Erythroblast (primary cell): ENCODE results near the gene RASSF3.

Source experiments
- DNase-seq, 2 experiments: peaks; one replicate each; lab custom pipeline; 2025; lab: John Stamatoyannopoulos, UW
- GATA1 ChIP-seq: IDR thresholded peaks from 2 replicates; pipeline ENCODE4 v1.6.1; 2011; ENCODE audit warnings: low read depth, mild to moderate bottlenecking, control low read depth, low read length, moderate library complexity
- POLR2A ChIP-seq: IDR thresholded peaks from 2 replicates; pipeline ENCODE4 v1.6.1; 2011; ENCODE audit warnings: mild to moderate bottlenecking, low read length

Gene RASSF3

GRCh38 chr12:64658892-64659481 is 48.7 kb downstream of the RASSF3 start:
- TF ChIP-seq GATA1 = no peak
- TF ChIP-seq POLR2A = no peak
- no peak for DNase-seq

DNA sequence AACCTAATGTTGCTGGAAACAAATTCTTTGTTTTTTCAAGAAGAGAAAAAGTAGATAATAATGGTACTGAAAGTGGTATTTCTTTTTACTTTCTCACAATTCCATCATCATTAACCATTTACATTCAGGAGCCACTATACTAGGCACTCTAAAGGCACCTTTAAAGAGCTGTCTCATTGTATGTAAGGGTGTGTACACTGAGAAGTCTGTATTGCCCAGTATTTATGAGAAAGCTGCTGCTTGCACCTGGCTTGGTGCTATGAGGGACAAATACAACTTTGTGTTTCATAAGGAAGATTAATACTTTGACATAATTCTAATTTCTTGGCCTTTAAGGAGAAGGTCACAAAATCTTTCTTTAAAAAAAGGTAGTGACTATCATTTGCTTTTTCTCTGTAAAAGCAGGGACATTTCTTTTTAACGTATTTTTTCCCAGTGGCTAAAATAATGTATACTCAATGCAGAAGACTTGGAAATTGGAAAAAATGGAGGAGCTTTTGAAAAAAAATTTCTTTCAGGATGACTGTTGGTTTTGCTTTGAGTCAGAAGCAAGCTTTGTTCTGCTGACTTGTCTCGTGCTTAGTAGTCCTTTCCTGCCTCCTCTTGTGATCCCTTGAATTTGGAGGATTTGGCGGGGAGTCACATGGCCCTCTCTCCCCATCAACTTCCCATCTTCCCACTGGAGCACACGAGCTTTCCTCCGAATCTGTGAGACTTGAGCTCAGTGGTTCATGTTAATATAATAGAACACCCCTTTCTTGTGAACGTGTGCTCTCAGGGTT is 50.1 kb downstream of the RASSF3 start:
- no peak for DNase-seq
- TF ChIP-seq POLR2A (no peak), GATA1 (no peak)

DNA sequence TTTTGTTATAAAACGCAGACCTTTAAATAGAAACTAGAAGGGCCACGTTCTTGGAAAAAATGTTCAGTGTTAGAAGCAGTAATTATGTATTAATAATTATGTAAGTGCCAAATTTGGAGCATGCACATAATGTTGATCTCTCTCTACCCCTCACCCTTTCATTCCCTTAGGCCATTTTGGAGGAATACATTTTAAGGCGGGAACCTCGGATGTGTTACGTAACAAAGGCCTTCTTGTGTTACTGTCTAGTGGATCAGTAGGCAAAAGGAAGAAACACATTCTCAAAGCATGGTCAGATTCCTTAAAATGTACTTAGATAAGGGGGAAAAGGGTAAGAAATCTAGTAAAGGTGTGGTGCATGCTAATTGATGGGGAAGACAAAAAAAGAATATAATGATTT is 52.7 kb downstream of the RASSF3 start:
- no peak for TF ChIP-seq POLR2A
- TF ChIP-seq GATA1 = no peak
- no peak for DNase-seq

DNA sequence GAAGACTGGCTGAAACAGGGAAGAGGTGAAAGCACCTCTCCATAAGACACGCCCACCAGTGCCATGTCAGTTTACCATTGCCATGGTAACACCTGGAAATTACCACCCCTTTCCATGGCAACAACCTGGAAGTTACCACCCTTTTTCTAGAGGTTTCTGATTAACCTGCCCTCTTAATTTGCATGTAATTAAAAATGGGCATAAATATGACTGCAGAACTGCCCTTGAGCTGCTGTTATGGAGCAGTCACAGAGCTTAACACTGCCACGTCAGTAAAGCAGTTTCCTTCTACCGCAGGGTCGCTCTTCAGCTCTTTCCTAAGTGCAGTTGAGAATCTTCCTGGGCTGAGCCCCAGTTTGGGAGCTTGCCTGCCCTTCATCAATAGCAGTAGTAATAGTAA is 55.2 kb downstream of the RASSF3 start:
- no peak for DNase-seq
- TF ChIP-seq GATA1 = no peak

DNA sequence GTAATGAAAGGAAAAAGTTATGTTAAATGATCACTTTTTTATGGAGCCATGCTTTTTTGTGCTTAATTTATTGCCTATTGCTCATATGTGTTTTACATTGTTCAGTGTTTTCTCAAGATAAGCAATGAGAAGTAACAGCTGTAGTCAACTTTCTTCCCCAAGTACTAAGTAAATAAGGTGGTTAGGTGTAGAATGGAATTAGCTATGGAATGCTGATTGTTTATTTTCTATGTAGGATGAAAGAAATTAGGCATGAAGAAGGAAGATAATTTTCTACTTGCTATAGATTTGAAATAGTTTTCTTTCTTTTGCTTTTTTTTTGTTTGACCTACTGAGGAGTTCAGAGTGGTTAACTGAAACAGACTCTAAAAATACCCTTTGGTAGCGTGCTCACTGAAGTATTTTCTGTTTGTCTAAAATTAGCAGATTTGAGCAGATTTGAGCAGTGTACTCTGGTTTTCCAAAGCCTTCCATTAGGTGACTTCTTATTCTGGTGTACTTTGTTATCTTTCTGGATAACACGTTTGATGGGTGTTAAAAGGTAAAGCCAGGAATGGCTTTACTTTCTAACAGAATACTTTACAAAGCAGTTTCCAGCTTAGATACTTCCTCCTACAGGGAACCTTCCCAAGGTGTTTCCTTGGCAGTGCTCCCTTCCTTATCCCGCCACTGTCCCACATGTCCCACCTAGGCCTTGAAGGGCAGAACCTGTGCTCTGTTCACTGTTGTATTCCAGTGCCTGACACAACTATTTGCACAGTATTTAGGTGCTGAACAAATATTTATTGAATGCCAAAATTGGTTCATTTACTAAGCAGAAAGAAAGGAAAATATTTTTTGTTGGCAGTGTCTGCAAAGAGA is 56.0 kb downstream of the RASSF3 start:
- no peak for DNase-seq
- TF ChIP-seq POLR2A (no peak), GATA1 (no peak)

- no peak for DNase-seq
- TF ChIP-seq POLR2A = no peak
- TF ChIP-seq GATA1 = no peak
These were observed 57.5 kb downstream of the RASSF3 start for GRCh38 chr12:64667793-64668192.

DNA sequence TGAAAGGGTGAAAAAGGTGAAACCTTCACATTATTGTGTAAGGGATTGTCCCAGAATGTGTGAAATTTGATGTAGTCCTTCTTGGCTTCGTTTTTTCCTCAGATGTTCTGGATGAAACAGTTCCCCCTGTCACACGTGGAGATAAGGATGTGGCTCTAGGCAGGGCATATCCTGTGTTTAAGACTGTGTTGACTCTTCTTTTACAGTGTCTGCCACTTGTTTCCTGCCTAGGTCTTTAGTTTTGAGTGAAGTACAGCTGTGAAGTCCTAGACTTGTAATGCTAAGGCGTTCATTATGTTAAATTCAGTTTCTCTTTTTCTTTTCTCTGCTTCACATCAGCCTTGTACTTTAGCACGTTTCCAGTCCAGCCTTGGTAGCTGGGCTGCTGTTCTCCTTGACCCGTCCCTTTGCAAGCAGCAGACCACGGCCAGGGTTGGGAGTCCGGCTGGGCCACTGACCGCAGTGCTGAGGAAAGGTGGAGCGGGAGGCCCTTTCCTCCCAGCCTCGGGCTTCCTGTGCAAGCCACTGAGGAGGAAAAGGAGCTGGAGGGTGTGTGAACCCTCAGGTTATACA is 59.1 kb downstream of the RASSF3 start:
- TF ChIP-seq GATA1 = no peak
- no peak for TF ChIP-seq POLR2A
- peak; percentile 8 to 25 for DNase-seq

DNA sequence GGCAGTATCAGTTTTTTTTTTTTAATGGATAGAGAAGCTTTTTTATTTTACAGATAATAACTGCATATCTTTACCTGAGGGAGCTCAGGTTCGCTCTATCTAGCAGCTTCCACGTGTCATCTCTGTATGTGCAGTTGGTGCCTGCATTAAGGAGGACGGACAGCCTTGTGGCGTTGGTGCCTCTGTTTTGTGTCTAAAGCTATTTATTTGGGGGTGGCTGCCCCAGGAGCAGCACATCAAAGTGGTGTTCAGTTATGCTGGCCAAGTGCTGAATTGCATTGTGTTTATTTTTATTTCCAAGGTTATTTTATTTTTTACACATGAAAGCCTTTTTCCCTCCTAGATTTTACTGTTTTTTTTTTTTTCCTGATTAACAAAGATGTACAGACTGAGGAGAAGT is 59.7 kb downstream of the RASSF3 start:
- TF ChIP-seq GATA1 (no peak), POLR2A (no peak)
- DNase-seq = peak in 1 of 2 experiments; percentile 12

- DNase-seq = peak in 1 of 2 experiments; percentile 6
- no peak for TF ChIP-seq POLR2A
- no peak for TF ChIP-seq GATA1
These were observed 60.8 kb downstream of the RASSF3 start for GRCh38 chr12:64670919-64671639.

DNA sequence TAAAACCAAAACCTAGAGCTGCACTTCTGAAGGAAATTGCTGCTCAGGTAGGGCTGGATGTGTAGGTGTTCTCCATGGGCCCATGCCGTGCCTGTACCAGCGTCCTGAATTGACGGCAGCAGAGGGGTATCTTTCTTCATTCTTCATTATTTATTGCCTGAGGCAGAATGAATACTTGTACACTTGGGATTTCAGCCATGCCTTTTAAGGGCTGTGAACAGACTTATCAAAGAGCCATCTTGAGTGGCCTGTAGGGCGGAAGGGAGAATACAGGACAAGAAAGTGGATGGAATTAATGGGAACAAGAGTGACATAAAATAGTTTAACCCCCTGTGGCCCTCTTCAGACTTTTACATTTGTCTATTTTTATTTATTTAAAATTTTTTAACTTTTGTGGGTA is 61.4 kb downstream of the RASSF3 start:
- no peak for DNase-seq
- TF ChIP-seq GATA1 (no peak), POLR2A (no peak)

GRCh38 chr12:64672925-64673409 is 62.7 kb downstream of the RASSF3 start:
- peak; percentile 6 for DNase-seq
- no peak for TF ChIP-seq GATA1

- no peak for DNase-seq
- no peak for TF ChIP-seq GATA1
- TF ChIP-seq POLR2A = no peak
These were observed 63.3 kb downstream of the RASSF3 start for GRCh38 chr12:64673490-64674169.
